OCI-LY7 (cell line): Measurements from ENCODE around the gene PYGB.

Experiments
- CTCF ChIP-seq: fragments of 200-600 bp; sonication (generic); conservative IDR thresholded peaks from 2 replicates; pipeline ENCODE4 v1.5.1; 2014; ENCODE audit warnings: mild to moderate bottlenecking, antibody characterized with exemption, low read length, moderate library complexity, mixed read lengths
- EZH2phosphoT487 ChIP-seq: fragments of 200-600 bp; sonication (generic); IDR thresholded peaks from 2 replicates; pipeline ENCODE4 v1.6.1; 2018; ENCODE audit warnings: low read depth, borderline replicate concordance, mild to moderate bottlenecking, mixed run types, antibody characterized with exemption, low read length, moderate library complexity, mixed read lengths

- TF ChIP-seq CTCF (no peak), EZH2phosphoT487 (no peak)
These were observed 22.9 kb upstream of the PYGB start for GRCh38 chr20:25224941-25225340.
